Peyer's patch (tissue), 4 donors: ENCODE results near the gene MCEE.
A peak's percentile ranks its signal among the peaks of the same experiment; 100 is the strongest.

Experiments
- POLR2A ChIP-seq, 2 donors: fragments of 450-650 bp; IDR thresholded peaks; one replicate each; pipeline ENCODE4 v1.5.1; 2017; ENCODE audit warnings: antibody characterized with exemption in 2 of 2, mild to moderate bottlenecking in 2 of 2, moderate library complexity in 2 of 2
- TF ChIP-seq, protein P1 (sequence below), 6 experiments: fragments of 450-650 bp in 4 of 6; fragments of 200-600 bp in 2 of 6; sonication (generic) in 1 of 6; IDR thresholded peaks; one replicate each; pipeline ENCODE4 v1.5.1; 2017 to 2019; ENCODE audit warnings: antibody characterized with exemption in 6 of 6, mild to moderate bottlenecking in 3 of 6, moderate library complexity in 1 of 6

DNA sequence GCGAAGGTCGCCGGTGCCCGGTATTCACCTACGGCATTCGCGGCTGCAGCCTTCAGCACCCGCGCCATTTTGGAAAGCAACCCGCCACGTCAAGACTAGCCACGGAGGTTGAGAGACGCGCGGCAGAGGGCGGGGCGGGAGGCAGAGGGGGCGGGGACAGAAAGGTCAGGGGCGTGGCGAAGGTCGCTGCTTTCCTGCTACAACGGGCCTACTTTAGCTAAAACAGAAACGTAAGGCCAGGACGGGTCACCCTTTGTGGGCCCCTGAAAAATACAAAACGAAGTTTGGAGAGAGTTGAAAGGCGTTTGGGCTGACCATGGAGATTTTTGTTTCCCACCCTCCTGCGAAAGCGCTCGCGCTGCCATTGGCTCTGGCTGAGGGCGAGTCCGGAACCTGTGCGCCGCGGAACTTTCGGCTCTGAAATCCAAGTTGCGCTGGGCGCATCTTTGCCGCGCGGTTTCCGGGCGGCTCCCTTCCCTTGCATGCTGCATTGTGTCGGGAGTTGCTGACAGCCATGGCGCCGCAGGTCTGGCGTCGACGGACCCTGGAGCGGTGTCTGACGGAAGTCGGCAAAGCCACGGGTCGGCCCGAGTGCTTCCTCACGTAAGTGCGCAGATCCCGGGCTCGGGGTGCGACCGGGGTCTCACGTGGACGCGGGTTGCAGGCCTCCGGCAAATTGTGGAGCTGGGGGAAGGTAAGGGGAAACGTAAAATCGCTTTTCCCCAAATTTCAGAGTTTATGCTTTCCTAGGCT is at the start of gene MCEE, which contains the start of gene MPHOSPH10:
- TF ChIP-seq, protein P1, sequence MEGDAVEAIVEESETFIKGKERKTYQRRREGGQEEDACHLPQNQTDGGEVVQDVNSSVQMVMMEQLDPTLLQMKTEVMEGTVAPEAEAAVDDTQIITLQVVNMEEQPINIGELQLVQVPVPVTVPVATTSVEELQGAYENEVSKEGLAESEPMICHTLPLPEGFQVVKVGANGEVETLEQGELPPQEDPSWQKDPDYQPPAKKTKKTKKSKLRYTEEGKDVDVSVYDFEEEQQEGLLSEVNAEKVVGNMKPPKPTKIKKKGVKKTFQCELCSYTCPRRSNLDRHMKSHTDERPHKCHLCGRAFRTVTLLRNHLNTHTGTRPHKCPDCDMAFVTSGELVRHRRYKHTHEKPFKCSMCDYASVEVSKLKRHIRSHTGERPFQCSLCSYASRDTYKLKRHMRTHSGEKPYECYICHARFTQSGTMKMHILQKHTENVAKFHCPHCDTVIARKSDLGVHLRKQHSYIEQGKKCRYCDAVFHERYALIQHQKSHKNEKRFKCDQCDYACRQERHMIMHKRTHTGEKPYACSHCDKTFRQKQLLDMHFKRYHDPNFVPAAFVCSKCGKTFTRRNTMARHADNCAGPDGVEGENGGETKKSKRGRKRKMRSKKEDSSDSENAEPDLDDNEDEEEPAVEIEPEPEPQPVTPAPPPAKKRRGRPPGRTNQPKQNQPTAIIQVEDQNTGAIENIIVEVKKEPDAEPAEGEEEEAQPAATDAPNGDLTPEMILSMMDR (IDR thresholded peaks at IDR 0.05) = peak in 1 of 6 experiments; percentile 6
- TF ChIP-seq POLR2A (IDR thresholded peaks at IDR 0.05) = peak; percentile 26 to 64
